Measurements from ENCODE around the gene CDK15.

GRCh38 chr2:201854841-201855240 is 48.5 kb downstream of the CDK15 start:
- no peak for TF ChIP-seq CTCF (conservative IDR thresholded peaks at IDR 0.05)
- TF ChIP-seq EZH2 (IDR thresholded peaks at IDR 0.05; ENCODE audit: low read depth) = no peak

Data from PC-9 (cell line).